ENCODE measurements around the gene MLC1.

MLC1 gene

DNA sequence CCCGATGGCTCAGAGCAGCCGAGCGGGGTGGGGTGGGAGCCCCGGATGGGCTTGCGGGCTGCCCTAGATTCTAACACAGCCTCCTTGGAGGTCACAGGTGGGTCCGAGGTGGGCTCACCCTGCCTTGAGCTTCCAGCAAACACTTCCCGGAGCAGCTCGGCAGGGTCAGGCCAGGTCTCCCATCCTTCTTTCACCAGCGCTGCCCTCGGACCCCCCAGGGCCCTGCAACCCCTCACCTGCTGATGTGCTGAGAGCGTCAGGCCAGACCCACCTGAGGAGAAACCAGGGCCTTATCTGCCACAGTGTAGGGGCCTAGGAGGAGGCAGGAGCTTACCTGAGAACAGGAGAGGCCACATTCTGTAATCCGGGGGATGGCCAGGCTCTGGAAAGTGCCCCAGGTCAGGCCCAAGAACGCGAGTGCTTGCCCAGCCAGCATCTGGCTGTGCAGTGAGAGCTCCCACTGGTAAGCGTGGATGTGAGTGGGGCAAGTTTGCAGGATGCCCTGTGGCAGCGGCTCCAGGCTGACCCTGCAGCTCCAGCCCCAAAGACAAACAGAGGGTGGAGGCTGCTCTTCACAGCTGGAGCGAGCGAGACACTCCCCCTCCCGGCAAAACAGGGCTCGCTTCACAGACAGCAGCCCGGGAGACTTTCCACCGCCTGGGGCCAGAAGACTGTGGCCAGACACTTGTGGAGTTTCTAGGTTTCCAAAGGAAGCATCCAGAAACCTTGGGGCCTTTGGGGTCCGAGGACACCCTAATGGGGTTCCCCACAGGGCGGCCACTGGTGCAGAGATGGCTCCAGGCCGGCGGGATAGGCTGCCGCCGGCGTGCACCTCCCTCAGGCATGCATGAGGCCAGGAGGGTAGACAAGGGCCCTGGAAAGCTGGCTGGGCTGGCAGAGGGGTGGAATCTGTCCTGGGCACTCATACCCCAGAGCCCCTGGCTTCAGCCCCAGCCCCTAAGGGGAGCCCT is 72.7 kb downstream of the MLC1 start, which contains the start of gene IL17REL:
IL17REL (minus strand) TSS at position 555 of the 971 bp plus-strand sequence; CDS start at position 436, 119 bp downstream.
- Histone ChIP-seq H4K20me1 (ENCODE audit: insufficient read depth, low read length, poor library complexity, severe bottlenecking) (no peaks in the 10 kb centered on the region), H2AFZ (ENCODE audit: low read length) (no peak within 1 kb of the TSS), H3K4me1 (ENCODE audit: insufficient read depth, low read length, poor library complexity, severe bottlenecking) (no peaks in the 10 kb centered on the region), H3K9ac (ENCODE audit: low read depth, low read length, poor library complexity, severe bottlenecking) (no peak within 1 kb of the TSS), H3K79me2 (ENCODE audit: insufficient read depth, low read length) (no peaks in the 10 kb centered on the region), H3K36me3 (ENCODE audit: insufficient read depth, low read length) (no peaks in the 10 kb centered on the region), H3K9me2 (replicated peaks; ENCODE audit: low read depth, low read length) (no peaks in the 10 kb centered on the region), H3K27me3 (ENCODE audit: insufficient read depth, low read length, poor library complexity, severe bottlenecking) (no peaks in the 10 kb centered on the region), H3F3A (ENCODE audit: low read depth) (no peaks in the 10 kb centered on the region), H3K4me3 (ENCODE audit: low read length, poor library complexity, severe bottlenecking) (no peak within 1 kb of the TSS), H3K4me2 (ENCODE audit: low read depth, low read length, poor library complexity, severe bottlenecking) (no peak within 1 kb of the TSS), H3K9me3 (ENCODE audit: insufficient read depth, low read depth, low read length) (no peaks in the 10 kb centered on the region)
- no peak for TF ChIP-seq EZH2phosphoT487 (IDR thresholded peaks at IDR 0.05; ENCODE audit: borderline replicate concordance)
- TF ChIP-seq, protein P1, sequence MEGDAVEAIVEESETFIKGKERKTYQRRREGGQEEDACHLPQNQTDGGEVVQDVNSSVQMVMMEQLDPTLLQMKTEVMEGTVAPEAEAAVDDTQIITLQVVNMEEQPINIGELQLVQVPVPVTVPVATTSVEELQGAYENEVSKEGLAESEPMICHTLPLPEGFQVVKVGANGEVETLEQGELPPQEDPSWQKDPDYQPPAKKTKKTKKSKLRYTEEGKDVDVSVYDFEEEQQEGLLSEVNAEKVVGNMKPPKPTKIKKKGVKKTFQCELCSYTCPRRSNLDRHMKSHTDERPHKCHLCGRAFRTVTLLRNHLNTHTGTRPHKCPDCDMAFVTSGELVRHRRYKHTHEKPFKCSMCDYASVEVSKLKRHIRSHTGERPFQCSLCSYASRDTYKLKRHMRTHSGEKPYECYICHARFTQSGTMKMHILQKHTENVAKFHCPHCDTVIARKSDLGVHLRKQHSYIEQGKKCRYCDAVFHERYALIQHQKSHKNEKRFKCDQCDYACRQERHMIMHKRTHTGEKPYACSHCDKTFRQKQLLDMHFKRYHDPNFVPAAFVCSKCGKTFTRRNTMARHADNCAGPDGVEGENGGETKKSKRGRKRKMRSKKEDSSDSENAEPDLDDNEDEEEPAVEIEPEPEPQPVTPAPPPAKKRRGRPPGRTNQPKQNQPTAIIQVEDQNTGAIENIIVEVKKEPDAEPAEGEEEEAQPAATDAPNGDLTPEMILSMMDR (conservative IDR thresholded peaks at IDR 0.05; ENCODE audit: low read length): no peak

DNA sequence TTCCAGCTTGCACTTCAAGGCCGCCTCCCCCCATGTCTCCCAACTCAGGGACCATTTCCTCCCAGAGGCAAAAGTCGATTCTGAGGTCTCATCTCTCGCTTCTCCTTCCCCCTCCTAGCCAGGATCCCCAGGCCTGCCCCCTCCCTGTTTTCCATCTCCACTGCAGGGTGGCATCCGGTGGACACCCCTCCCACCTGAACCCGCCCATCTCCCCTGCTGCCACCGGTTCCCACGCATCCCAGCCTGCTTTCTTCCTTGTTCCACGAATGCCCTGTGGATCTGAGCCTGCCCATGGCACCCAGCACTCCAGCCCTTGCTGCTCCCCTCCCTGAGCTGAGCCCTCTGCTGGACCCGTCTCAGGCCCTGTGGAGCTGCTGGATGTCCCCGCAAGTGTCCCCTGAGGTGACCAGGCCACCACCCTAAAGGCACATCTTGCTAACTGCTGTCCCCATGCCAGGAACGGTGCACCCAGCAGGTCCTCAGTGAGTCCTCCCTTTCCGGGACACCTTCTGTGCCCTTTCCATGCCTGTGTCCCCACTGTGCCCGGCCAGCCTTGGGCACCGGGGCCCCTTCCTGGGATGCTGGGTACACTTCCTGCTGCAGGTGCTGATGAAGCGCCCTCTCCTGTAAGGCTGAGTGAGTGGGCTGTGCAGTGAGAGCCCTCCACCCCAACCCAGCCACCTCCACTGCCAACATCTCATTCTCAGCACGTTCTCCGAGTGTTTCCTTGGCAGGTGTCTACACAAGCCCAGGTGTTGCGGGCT is 73.6 kb downstream of the MLC1 start:
- H2AFZ ChIP-seq (ENCODE audit: low read length): no peak overlapping the region; the same call in 1 of the 2 replicates
- H3K27me3 ChIP-seq (ENCODE audit: insufficient read depth, low read length, poor library complexity, severe bottlenecking): no peaks in the 10 kb centered on the region
- no peak overlapping the region for H3K4me2 ChIP-seq (ENCODE audit: low read depth, low read length, poor library complexity, severe bottlenecking)

More for the DNA sequence above, 73.6 kb downstream of the MLC1 start:
- Histone ChIP-seq H3K9me3 (ENCODE audit: insufficient read depth, low read depth, low read length) (no peaks in the 10 kb centered on the region), H3K4me3 (ENCODE audit: low read length, poor library complexity, severe bottlenecking) (no peak overlapping the region), H3K9ac (ENCODE audit: low read depth, low read length, poor library complexity, severe bottlenecking) (no peak overlapping the region), H4K20me1 (ENCODE audit: insufficient read depth, low read length, poor library complexity, severe bottlenecking) (no peaks in the 10 kb centered on the region), H3F3A (ENCODE audit: low read depth) (no peaks in the 10 kb centered on the region), H3K4me1 (ENCODE audit: insufficient read depth, low read length, poor library complexity, severe bottlenecking) (no peaks in the 10 kb centered on the region), H3K36me3 (ENCODE audit: insufficient read depth, low read length) (no peaks in the 10 kb centered on the region), H3K79me2 (ENCODE audit: insufficient read depth, low read length) (no peaks in the 10 kb centered on the region), H3K9me2 (replicated peaks; ENCODE audit: low read depth, low read length) (no peaks in the 10 kb centered on the region)
- no peak for TF ChIP-seq EZH2phosphoT487 (IDR thresholded peaks at IDR 0.05; ENCODE audit: borderline replicate concordance)
- TF ChIP-seq, protein P1 (conservative IDR thresholded peaks at IDR 0.05; ENCODE audit: low read length): no peak
